Stimulated activated CD4-positive, alpha-beta T cell treated with anti-CD3 and anti-CD28 coated beads, TNF-alpha, amount 100 ng/mL, for 1 hour (primary cell): Measurements from ENCODE around the gene MRPL36.
"Not testable (repeated sequence)": the region's sequence is repeated elsewhere in the genome, so short reads cannot be mapped to it uniquely, and the experiment has no call there.

Experiments
- DNase-seq, 3 donors: peaks; one replicate each; pipeline ENCODE4 v3.0.0-alpha.2; 2020; ENCODE audit warnings: low read depth in 3 of 3, low spot score in 1 of 3

The MRPL36 gene

DNA sequence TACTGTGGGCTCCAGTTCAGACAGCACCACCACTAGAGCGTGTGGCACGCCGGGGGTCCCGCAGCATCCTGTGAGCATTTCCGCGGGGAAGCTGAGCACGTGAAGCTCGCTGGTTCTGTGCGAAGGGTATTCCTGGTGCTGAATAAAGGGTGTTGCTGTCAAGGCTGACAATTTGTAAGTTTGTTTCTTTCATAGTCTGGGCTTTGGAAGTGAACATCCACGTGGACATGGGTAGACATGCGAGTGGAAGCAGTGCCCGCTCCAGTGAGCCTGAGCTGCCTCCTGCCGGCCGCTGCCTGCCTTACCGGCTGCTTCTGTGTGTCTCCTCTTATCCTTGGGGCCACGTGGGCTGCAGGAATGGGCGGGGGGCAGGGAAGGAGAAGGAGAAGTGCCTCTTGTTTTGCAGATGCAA lies 16.2 kb upstream of the MRPL36 start:
- DNase-seq, result no peak

DNA sequence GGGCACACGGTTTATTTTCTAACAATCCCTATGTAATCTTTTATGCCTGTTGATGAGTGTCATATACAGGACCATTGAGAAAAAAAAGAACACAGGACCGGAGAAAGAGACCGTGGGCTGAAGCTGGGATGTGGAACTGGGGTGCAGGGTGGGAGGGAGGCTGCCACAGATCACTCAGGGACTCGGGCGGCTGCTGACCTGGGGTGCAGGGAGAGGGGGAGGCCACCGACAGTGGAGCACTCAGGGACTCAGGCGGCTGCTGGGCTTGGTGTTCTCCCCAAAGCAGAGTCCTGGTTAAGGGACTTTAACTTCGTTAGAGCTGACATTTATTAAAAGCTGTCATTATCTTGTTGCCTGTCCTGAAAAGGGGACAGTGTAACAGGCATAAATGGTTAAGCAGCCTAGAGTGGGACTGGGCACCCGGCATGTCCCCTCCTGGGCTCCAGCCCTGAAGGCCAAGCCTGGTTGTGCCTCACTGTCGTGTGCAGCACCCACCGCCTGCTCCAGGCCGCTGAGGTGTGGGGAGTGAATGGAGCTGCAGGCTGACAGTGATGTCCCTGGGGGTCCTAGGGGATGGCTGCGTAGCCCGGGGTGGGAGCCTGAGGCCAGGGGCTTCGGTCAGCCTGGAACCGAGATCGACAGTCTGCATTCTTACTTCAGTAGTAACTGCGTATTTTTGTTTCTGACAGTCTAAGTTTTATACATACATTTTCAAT lies 15.6 kb upstream of the MRPL36 start:
- no peak for DNase-seq

DNA sequence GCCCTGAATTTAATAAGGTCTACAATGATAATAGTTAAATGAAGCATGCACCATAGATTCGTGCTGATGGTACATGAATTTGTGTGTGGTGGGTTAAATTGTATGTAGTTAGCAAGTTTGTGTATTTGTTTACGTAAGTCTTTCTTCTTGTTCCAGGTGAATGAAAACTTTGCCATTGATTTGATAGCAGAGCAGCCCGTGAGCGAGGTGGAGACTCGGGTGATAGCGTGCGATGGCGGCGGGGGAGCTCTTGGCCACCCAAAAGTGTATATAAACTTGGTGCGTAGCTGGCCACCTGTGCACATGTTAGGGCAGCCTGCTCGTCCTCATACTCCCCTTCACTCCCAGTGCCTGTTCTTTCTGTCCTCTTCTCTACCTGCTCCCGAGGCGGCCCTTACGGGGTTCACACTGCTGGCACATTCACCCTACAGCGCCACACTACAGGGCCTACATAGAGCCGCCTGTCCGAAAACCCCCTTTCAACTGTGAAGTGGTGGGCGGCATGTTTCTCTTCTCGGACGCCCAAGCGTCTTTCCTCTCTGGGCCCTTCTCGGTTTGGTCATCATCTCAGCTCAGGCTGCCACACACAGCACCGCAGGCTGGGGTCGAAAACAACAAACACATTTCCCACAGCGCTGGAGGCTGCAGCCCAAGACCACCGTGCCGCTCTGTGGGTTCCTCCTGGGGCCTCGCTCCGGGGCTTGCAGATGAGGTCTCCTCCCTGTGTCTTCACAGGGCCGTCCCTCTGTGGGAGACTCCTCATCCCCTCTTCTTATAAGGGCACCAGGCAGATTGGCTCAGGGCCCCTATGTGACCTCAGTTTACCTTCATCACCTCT lies 14.8 kb upstream of the MRPL36 start:
- no peak for DNase-seq

- DNase-seq, result no peak
Measured at GRCh38 chr5:1810581-1811101, 11.0 kb upstream of the MRPL36 start.

DNA sequence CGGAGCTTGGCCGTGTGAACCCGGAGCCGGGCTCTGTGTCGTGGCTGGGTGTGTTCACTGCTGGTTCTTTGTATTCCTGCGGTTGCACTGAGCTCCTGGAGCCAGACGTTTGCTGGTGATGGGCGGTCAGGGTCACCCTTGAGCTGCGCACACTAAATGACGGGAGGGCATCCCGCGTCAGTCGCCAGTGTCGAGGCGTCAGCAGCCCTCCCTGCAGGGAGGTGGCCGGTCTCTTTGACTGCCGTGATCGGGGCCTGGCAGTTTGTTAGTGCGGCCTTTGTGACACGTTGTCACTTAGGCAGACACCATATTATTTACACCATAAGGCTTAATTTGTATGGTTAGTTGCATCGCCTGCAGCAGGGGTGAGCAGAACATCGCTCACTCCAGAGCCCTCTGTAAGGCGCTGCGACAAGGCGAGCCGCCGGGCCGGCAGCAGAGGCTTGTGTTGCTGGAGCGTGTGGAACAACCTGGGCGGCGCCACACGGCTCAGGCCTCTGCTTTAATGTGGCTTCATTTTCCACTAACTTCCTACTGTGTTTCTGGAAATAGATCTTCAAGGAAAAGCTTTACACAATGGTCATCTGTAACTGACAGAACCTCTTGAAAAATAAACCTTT lies 9.9 kb upstream of the MRPL36 start:
- DNase-seq, result no peak

- no peak for DNase-seq
Measured at GRCh38 chr5:1808439-1808838, 8.8 kb upstream of the MRPL36 start.

- no peak for DNase-seq
Measured at GRCh38 chr5:1807451-1808185, 8.0 kb upstream of the MRPL36 start.

- DNase-seq, result no peak
Measured at GRCh38 chr5:1806974-1807373, 7.3 kb upstream of the MRPL36 start.

DNA sequence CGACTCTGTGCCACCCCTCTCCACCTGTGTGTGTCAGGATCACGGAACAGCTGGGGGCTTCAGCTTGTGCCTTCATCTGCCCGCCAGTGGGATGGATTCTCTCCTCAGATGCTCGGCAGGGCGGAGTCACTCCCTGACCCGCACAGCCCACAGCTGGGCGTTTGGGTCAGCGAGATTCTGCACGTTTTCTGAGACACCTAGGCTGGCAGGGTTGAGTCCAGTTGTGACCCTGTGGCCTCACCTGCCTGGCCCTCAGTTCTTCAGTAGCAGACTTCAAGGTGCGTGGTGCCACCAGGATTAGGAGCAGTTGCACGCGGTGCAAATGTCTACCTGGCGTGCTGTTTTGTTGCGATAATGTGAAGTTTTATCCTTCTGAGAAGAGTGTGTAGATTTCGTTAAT lies 6.6 kb upstream of the MRPL36 start:
- no peak for DNase-seq

- no peak for DNase-seq
Measured at GRCh38 chr5:1805736-1806135, 6.1 kb upstream of the MRPL36 start.

GRCh38 chr5:1805326-1805725 lies 5.7 kb upstream of the MRPL36 start:
- DNase-seq, result no peak

DNA sequence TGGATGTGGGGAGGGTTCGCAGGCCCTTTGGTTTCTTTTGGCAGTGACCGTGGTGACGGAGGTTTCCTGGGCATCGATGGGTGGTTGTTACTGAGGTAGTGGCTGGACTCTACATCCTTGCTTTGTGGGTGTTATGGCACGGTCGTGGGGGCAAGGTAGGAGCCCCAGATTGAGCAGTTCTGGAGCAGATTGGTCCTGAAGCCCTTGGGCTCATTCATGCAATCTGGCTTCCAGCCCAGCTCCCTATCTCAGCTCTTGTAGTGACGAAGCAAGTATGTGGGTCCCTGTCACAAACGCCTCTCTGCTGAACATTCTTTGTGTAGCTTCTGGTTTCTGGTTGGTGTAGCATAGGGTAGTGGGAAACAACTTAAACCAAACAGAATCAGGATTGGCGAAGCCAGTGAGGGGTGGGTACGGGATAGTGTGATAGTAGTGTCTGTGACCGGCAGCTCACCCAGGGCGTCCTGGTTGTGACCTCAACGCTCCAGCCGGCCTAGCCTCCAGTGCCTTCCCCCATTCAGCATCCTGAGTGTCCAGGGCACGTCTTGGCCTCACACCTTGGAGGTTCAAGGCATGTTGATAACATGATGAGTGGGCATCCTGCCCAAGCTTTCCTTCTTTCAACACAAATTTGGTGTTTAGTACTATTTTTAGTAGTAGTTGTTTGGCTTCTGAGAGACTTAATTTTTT lies 4.5 kb upstream of the MRPL36 start:
- no peak for DNase-seq

DNA sequence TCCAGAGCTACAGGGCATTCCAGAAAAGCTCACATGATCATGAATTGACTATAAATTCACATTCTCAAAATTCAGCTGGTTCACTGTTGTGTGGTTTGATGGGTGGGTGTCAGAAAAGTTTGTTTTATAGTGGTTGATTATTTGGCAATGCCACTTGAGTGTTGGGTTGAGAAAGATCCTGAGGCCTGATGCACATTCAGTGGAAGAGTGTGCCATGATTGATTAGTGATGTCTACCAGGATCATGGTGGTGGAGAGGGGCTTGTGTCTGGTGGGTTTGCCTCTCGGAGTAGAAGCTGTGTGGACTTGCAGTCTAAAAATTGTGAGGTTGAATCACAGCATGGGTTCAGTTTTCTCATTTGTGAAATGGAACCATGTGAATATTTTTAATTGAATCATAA lies 3.6 kb upstream of the MRPL36 start:
- no peak for DNase-seq

DNA sequence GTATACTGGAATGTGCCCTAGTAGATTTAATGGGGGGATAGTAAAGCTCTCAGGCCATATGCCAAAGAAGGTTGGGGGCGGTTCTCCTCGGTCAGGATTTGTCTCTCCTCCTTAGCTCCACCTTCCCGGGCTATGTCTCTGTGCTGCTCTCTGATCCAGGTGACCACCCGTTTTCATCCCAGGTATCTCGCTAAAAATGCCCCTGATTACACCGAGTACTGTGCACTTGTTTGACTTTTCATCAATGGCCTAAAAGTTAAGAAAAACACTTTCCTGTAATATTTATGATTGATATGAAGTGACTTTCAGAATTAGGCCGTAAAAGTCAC lies 2.3 kb upstream of the MRPL36 start:
- DNase-seq, result no peak

GRCh38 chr5:1801222-1801966 lies 1.8 kb upstream of the MRPL36 start, which contains the start of gene NDUFS6:
NDUFS6 (plus strand) TSS chr5:1801407; CDS start chr5:1801418, 11 bp downstream.
- DNase-seq, result peak; percentile 43 to 71 (median 58)

- DNase-seq, result peak in 1 of 3 donors; percentile 16
Measured at GRCh38 chr5:1800472-1801221, 1.0 kb upstream of the MRPL36 start.

GRCh38 chr5:1799110-1799601 lies 481 bp downstream of the MRPL36 start:
- peak in 1 of 3 donors; percentile 3 for DNase-seq

DNA sequence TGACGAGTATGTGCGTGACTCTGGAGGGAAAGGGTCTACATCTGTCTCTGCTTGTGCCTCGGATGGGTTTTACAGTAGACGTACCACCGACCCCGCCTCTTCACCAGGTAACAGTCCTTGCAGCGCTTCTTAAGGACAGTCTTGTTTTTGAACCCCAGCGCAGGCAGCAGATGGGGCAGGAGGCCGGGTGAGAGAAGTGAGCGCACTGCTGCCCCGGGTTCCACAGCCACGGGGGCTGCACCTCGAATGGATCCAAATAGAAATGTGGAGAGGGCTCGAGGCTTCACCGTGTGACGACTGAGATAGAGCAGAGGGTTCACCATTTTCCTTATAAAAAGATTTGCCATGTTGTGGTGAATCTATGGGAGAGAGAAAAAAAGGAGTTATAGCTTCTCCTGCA lies 1.0 kb downstream of the MRPL36 start:
- DNase-seq, result not testable (repeated sequence)

GRCh38 chr5:1797855-1798254 lies 1.8 kb downstream of the MRPL36 start:
- no peak for DNase-seq
